NT2/D1 (cell line): ENCODE results near the gene FASTK.

Experiments used
- YY1 ChIP-seq: IDR thresholded peaks from 2 replicates; pipeline ENCODE4 v1.6.1; 2011; ENCODE audit not compliant: insufficient read length, insufficient read depth
- ZNF274 ChIP-seq: IDR thresholded peaks from 2 replicates; pipeline ENCODE4 v1.6.1; 2011; ENCODE audit warnings: mild to moderate bottlenecking, low read depth, low read length

DNA sequence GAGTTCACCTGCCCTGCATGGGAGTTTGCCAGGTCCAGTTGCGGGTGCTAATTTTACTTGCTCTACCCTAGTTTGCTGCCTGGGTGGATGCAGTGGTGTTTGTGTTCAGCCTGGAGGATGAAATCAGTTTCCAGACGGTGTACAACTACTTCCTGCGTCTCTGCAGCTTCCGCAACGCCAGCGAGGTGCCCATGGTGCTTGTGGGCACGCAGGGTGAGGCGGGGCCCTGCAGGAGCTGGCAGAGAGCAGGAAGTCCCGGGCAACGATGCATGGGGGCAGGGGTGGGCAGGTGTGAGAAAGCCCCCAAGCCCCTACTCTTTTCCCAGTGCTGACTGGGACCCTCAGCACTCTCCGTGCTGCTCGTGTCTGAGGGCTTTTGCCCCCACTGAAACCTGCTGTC lies 37.0 kb upstream of the FASTK start:
- TF ChIP-seq YY1 (no peak), ZNF274 (no peak)
